Nephron progenitor cell (in vitro differentiated cells): Measurements from ENCODE around the gene ANKRD63.

ENCODE experiments used
- DNase-seq: peaks from one replicate; pipeline ENCODE4 v3.0.0; 2021
- H3K27ac Mint-ChIP-seq: 2 replicates; pipeline ENCODE4 v1.8.0; 2021; ENCODE audit warnings: mild to moderate bottlenecking, moderate library complexity, mixed read lengths
- H3K27me3 Mint-ChIP-seq: 2 replicates; pipeline ENCODE4 v1.8.0; 2021; ENCODE audit warnings: mild to moderate bottlenecking, low read depth, mixed read lengths; ENCODE audit not compliant: poor library complexity
- H3K36me3 Mint-ChIP-seq: 2 replicates; pipeline ENCODE4 v1.8.0; 2021; ENCODE audit warnings: low read depth, mixed read lengths
- H3K4me1 Mint-ChIP-seq: 2 replicates; pipeline ENCODE4 v1.8.0; 2021; ENCODE audit warnings: mixed read lengths
- H3K4me3 Mint-ChIP-seq: 2 replicates; pipeline ENCODE4 v1.8.0; 2021; ENCODE audit warnings: mild to moderate bottlenecking, moderate library complexity, mixed read lengths
- H3K9me3 Mint-ChIP-seq: 2 replicates; pipeline ENCODE4 v1.8.0; 2021; ENCODE audit warnings: mild to moderate bottlenecking, moderate library complexity, mixed read lengths
- TF ChIP-seq, protein P1 (sequence below): fragments of 200-600 bp; sonication (generic); IDR thresholded peaks from 2 replicates; pipeline ENCODE4 v1.5.0; 2021; ENCODE audit warnings: antibody characterized with exemption

ANKRD63 gene, protein sequence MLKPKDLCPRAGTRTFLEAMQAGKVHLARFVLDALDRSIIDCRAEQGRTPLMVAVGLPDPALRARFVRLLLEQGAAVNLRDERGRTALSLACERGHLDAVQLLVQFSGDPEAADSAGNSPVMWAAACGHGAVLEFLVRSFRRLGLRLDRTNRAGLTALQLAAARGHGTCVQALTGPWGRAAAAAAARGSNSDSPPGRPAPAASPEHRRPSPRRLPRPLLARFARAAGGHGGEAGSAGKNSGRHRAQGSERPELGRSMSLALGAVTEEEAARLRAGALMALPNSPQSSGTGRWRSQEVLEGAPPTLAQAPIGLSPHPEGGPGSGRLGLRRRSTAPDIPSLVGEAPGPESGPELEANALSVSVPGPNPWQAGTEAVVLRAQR

DNA sequence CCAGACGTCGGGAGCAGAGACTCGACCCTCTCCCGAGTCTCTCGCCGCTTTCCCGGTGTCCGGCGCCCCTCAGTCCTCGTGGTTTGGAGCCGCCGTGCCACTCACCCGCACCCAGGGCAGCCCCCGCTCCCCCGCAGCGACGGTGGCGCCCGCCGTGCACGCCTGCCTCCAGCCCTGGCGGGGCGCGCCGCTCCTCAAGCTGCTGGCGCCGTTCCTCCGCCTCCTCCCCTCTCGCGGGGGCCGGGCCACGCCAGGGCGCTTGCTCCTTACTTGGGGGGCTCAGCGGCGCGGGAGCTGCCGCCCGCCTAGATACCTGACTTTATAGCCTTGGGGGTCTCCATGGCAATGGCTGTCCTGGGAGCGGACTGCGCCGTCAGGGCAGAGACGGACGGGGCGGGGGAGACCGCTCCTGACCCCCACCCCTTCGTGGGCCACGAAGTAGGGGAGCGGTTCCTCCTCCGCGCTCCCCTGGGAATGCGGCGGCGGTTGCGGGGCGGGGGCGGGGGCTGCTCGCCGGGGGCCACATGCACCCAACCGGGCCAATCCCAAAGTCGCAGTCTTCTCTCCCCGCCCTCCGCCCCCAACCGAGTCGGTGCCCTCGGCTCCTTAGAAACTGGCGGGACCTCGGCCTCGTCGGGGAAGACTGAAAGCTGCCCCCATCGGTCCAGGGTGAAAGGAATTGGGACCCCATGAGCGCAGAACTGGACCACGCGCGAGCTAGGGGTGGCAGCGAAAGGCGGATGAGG is at the start of gene ANKRD63:
Gene ANKRD63, minus strand, starts transcription at position 196 of the 746 bp plus-strand sequence. CDS start 478 bp downstream, outside the sequence.
- Mint-ChIP-seq H3K36me3 (no peaks in the 10 kb centered on the region), H3K27me3 (peaks cover 94% of the 10 kb centered on the region), H3K9me3 (no peaks in the 10 kb centered on the region), H3K4me3 (peak within 1 kb of the TSS; percentile 55), H3K4me1 (peaks cover 42% of the 10 kb centered on the region), H3K27ac (no peak within 1 kb of the TSS)
- DNase-seq = peak; percentile 60
- TF ChIP-seq, protein P1, sequence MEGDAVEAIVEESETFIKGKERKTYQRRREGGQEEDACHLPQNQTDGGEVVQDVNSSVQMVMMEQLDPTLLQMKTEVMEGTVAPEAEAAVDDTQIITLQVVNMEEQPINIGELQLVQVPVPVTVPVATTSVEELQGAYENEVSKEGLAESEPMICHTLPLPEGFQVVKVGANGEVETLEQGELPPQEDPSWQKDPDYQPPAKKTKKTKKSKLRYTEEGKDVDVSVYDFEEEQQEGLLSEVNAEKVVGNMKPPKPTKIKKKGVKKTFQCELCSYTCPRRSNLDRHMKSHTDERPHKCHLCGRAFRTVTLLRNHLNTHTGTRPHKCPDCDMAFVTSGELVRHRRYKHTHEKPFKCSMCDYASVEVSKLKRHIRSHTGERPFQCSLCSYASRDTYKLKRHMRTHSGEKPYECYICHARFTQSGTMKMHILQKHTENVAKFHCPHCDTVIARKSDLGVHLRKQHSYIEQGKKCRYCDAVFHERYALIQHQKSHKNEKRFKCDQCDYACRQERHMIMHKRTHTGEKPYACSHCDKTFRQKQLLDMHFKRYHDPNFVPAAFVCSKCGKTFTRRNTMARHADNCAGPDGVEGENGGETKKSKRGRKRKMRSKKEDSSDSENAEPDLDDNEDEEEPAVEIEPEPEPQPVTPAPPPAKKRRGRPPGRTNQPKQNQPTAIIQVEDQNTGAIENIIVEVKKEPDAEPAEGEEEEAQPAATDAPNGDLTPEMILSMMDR = no peak

DNA sequence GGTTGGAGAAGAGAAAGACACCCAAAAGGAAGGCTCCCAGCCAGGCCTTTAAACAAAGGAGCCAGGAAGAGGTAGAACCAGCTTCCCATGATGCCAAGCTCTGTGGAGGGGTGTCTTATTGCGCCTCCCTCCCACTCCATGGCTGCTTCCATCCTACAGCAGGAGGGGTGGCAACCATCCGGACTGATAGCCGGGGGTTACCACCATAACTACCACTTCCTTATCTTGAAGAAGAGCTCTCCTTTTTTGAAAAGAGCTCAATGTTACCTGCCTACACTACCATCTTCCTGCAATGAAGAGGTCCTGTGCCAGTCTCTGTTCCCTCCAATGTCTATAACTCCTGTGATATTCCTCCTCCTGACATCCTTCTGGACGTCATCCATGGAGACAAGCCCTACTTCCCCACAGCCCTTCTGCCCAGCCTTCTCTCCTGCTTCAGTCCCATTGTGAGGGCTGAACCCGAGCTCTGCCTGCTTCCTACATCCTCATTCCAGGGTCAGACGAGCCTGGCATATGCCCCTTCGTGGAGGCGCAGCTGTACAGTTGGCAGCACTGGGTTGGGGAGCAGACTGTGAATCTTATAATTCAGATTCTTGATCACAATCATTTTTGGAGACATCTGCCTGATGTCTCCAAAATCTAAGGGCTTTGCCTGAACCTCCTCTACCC is 49.4 kb upstream of the ANKRD63 start:
- Mint-ChIP-seq H3K4me1 (peaks cover 55% of the 10 kb centered on the region), H3K36me3 (no peaks in the 10 kb centered on the region), H3K27me3 (peaks cover 20% of the 10 kb centered on the region), H3K9me3 (no peaks in the 10 kb centered on the region), H3K27ac (no peak overlapping the region), H3K4me3 (no peak overlapping the region)
- no peak for DNase-seq
- TF ChIP-seq, protein P1 = no peak

DNA sequence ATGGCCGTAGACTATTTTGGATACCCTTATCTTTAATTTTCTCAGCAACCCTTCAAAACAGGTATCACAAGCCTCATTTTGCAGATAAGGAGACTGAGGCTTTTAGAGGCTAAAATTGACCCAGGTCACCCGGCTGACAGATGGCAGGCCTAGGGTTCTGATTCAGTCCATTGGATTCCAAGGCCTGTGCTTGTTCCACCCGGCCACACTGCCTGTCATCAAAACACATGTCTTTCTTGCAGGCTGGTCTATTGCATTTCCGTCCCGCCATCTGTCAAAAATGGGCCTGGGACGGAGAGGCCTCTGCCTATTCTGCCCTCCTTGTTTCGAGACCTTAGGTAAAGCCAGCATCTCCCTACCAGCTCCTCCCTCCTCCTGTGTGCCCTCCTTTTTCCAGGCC is 48.8 kb upstream of the ANKRD63 start:
- peaks cover 58% of the 10 kb centered on the region for H3K4me1 Mint-ChIP-seq
- peaks cover 24% of the 10 kb centered on the region for H3K27me3 Mint-ChIP-seq
- no peak for DNase-seq
- H3K27ac Mint-ChIP-seq = no peak overlapping the region
- peaks cover 5% of the 10 kb centered on the region for H3K36me3 Mint-ChIP-seq
- no peak overlapping the region for H3K4me3 Mint-ChIP-seq
- H3K9me3 Mint-ChIP-seq = no peaks in the 10 kb centered on the region
- TF ChIP-seq, protein P1 = no peak

DNA sequence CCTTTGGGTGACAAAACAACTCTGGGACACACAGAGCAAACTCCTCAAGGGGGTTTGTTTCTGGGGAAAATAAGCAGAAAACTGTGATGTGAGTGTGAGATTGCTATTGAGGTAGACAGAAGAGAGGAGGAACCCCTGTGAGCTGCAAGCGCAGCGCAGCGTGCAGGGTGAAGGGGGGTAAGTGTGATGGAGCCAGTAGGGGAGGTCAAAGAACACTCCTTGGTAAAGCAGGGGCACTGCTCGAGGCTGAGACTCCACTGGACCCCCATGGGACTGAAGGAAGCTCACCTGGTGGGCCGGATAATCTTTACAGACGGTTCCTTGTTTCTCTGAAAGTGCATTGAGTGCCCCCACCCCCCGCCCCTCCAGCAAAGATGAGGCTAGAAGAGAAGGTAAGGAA is 48.2 kb upstream of the ANKRD63 start:
- Mint-ChIP-seq H3K27me3 (peaks cover 28% of the 10 kb centered on the region), H3K27ac (no peak overlapping the region)
- DNase-seq = no peak

DNA sequence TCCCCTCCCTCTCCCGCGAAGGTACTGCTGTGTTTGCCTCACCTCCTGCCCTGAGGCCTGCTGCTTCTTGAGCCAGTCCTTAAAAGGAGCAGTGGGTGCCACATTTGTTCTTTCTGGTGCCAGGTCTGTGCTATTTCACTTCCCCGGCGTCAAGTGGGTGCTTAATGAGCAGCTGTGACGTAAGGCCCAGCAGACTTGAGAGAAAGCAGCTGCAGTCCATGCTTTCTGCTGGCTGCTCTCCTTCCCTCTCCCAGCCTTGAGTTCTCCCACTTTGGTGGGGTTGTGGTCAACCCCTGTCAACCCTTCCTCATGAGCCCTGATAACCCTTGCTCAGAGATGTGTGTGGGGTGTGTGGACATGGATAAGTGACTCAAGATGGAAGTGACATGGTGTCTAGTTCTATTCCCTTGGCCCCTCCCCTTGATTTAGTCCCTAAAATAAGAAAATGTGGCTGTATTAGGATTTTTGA is 47.5 kb upstream of the ANKRD63 start:
- no peak overlapping the region for H3K27ac Mint-ChIP-seq
- no peak for DNase-seq

More for the DNA sequence above, 48.2 kb upstream of the ANKRD63 start:
- TF ChIP-seq, protein P1 = no peak
- Mint-ChIP-seq H3K4me1 (peaks cover 64% of the 10 kb centered on the region), H3K36me3 (peaks cover 11% of the 10 kb centered on the region), H3K9me3 (no peaks in the 10 kb centered on the region), H3K4me3 (no peak overlapping the region)

More for the DNA sequence above, 47.5 kb upstream of the ANKRD63 start:
- TF ChIP-seq, protein P1 = no peak
- peaks cover 28% of the 10 kb centered on the region for H3K27me3 Mint-ChIP-seq
- peaks cover 62% of the 10 kb centered on the region for H3K4me1 Mint-ChIP-seq
- no peaks in the 10 kb centered on the region for H3K9me3 Mint-ChIP-seq
- no peak overlapping the region for H3K4me3 Mint-ChIP-seq
- peaks cover 14% of the 10 kb centered on the region for H3K36me3 Mint-ChIP-seq
